NCI-H187 treated with DMSO at 0.1 percent for 48 hours (cell line): ENCODE results near the gene ULK2.
"Not testable (repeated sequence)": the region's sequence is repeated elsewhere in the genome, so short reads cannot be mapped to it uniquely, and the experiment has no call there.

Experiments used
- DNase-seq: peaks from one replicate; lab custom pipeline; 2025; lab: John Stamatoyannopoulos, UW

Gene ULK2

DNA sequence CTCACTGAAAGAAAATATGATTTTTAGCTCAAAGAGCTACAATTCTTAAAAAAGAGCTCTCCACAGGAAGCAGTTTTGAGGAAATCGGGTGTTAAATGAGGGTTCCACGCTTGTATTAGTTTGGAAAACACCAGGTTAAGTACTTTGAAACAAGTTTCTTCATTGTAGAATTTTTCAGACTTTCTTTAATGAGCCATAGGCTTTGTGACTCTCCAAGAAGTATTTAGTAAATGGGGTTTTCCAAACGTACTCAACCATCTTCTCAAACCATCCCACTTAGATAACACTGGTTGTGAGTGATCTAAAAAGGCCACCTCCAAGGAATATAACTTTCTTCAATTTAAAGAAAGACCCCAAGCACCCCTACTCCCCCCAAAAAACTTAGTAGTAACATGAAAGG is 2.7 kb downstream of the ULK2 start:
- DNase-seq: no peak

DNA sequence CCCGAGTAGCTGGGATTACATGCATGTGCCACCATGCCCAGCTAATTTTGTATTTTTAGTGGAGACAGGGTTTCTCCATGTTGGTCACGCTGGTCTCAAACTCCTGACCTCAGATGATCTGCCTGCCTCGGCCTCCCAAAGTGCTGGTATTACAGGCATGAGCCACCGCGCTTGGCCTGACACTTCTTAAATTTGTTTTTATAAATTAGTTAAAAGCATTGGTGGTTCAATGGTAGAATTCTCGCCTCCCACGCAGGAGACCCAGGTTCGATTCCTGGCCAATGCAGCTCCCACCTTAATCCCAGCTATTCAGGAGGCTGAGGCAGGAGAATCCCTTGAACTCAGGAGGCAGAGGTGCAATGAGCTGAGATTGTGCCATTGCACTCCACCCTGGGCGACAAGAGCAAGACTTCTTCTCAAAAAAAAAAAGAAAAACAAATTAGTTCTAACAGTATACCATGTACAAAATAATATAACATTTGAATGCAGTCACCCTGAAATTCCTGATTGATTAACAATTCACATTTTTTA is 7.0 kb downstream of the ULK2 start:
- DNase-seq: not testable (repeated sequence)

GRCh38 chr17:19857640-19858039 is 10.1 kb downstream of the ULK2 start:
- peak; percentile 16 for DNase-seq

DNA sequence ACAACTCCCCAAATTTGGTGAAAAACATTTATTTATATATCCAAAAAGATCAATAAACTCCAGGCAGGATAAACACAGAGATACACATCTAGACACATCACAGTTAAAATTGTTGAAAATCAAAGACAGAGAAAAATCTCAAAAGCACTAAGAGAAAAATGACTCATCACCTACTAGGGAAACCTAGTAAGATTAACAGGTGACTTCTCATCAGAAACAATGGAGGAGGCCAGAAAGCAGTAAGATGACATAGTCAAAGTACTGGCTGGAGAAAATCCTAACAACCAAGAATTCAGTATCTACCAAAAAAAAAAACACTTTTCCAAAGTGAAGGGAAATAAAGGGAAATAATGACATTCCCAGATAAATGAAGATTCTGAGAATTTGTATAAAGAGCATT is 33.8 kb downstream of the ULK2 start:
- DNase-seq: no peak

DNA sequence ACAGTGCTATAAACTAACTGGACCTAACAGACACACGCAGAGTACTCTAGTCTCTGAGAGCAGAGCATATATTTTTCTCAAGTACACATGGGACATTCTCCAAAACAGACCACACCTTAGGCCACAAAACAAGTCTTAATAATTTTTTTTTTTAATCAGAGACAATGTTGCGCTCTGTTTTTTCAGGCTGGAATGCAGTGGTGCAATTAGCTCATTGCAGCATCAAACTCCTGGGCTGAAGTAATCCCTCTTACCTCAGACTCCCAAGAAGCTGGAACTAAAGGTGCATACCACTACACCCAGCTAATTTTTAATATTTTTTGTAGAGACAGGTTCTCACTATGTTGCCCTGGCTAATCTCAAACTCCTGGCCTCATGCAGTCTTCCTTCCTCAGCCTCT is 37.7 kb downstream of the ULK2 start:
- DNase-seq: no peak

DNA sequence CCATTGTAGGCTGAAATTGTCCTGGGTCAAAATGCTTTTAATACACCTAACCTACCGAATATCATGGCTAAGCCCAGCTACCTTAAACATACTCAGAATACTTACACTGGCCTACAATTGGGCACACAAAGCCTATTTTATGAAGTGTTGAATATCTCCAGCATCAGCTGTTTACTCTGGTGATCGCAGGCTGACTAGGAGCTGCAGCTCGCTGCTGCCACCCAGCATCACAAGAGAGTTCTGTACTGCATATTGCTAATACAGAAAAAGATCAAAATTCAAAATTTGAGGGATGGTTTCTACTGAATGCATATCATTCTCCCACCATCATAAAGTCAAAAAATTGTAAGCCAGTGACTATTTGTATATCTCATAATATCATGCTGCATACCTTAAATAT is 55.3 kb downstream of the ULK2 start:
- no peak for DNase-seq

DNA sequence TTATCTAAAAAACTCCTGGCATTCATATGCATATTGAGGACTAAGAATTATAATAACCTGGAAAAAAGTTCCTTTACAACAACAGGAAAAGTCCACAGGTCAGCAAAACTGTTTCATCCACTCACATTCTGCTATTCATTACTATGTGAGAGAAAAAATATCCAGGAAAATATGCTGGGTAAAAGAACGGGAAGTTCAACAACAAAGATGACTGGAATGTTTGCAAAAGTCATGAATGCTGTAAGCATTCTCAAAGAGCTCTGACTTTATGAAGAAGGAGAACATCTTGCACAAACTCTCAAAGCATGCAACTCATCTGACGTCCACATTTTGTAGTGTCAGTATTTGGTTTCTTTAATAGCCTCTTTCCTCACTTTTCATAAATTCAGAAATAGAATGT is 62.7 kb downstream of the ULK2 start:
- DNase-seq: no peak

- no peak for DNase-seq
Measured at GRCh38 chr17:19800571-19800970, 67.2 kb downstream of the ULK2 start.

DNA sequence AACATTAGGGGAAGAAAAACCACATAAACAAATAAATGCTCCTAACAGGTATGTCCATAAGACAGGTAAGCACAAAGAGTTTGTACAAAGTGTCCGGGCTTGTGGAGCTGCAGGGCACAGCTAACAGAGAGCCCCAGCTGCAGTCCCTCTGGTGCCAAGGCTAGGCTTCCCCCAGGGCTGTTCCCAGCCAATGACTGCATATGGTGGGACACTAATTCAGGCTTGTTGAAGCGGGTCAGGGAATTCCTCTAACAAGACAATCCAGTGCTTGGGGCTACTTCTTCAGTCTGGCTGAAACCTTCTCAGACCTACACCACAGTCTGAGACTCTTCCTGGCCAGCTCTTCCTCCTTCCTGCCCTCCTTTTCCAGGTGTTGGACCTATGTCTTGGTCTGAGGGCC is 67.9 kb downstream of the ULK2 start:
- no peak for DNase-seq

GRCh38 chr17:19796457-19796856 is 71.3 kb downstream of the ULK2 start:
- no peak for DNase-seq

- DNase-seq: no peak
Measured at GRCh38 chr17:19791918-19792550, 75.7 kb downstream of the ULK2 start.

GRCh38 chr17:19787733-19788357 is 79.9 kb downstream of the ULK2 start:
- no peak for DNase-seq

- DNase-seq: no peak
Measured at GRCh38 chr17:19785854-19786253, 81.9 kb downstream of the ULK2 start.

GRCh38 chr17:19781488-19782458 is 86.0 kb downstream of the ULK2 start:
- no peak for DNase-seq

DNA sequence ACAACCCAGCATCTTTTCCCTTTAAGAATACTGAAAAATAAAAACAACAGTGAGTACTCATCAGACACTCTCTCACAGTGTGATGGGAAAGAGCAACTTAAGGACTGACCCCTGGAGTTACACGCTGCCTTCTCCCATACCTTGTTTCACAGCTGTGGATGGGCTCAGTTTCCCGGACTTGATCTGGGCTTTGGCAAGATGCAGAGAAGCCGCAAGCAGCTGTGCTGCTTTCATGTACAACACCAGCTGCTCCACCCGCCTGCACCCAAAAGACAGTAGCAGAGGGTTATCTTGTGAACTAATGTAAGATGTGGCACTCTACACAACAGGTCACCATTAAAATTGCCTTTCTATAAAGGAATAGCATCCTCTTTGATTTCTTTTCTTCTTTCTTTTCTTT is 86.9 kb downstream of the ULK2 start:
- no peak for DNase-seq

- DNase-seq: no peak
Measured at GRCh38 chr17:19773534-19773933, 94.2 kb downstream of the ULK2 start.

DNA sequence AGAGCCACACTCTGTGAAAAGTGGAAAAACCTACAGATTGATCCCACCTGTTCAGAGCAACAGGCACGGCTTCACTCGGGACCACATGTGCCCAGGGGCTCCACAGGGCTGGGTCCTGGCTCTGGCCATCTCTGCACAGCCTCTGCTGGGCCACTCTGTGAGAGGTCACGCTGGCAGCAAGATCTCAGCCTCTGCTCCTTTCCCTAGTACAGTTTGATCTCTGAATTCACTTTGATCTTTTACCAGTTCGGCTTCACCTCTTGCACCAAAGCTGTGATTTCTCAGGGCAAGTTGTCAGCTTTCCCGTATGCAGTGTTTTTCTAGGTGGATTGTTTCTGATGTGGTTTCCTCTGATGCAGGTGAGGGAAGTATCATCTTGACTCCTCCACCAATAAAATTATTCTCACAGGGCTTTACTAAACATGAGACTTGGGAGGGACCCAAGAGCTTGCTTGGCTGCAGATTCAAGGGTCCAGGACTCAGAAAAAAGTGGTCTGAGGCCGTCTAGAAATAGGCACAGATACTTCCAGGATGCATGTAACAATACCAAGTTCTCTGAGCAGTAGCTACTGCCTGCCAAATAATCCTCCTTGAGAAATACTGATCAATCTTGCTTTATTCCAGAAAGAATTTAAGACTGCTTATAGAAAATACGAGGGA is 95.6 kb downstream of the ULK2 start:
- no peak for DNase-seq

- no peak for DNase-seq
Measured at GRCh38 chr17:19770985-19771735, 96.6 kb downstream of the ULK2 start.

DNA sequence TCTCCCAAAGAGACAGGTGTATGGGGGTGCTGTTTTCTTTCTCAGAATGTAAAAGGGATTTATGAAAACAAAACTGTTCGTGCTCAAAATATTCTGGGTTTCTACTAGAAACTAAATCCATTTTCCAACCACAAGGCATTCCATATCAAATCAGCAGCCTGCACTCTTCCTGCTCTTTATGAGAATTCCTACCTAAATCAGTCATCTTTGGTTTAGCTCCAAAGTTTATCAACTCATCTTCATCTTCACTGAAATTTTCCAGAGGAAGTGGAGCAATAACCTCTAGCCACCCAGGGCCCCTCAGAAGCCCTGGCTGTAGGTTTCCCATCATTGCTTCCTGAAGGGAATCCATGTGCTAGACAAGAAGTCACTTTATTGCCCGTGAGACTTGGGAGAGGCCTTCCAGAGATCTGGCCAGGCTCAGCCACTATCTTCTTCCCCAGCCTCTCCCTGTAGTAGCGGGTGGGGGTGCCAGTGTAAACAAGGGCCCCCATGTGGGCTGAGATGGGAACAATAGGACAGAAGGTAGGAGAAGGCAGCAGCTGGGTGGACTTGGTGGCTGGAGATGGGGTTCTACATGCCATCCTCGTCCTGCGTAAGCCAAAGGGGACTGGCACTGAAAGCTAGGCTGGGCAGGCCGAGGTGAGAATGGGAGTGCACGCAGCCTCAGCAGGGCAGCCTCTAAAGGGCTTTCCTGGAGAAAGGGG is 97.6 kb downstream of the ULK2 start:
- DNase-seq: no peak

DNA sequence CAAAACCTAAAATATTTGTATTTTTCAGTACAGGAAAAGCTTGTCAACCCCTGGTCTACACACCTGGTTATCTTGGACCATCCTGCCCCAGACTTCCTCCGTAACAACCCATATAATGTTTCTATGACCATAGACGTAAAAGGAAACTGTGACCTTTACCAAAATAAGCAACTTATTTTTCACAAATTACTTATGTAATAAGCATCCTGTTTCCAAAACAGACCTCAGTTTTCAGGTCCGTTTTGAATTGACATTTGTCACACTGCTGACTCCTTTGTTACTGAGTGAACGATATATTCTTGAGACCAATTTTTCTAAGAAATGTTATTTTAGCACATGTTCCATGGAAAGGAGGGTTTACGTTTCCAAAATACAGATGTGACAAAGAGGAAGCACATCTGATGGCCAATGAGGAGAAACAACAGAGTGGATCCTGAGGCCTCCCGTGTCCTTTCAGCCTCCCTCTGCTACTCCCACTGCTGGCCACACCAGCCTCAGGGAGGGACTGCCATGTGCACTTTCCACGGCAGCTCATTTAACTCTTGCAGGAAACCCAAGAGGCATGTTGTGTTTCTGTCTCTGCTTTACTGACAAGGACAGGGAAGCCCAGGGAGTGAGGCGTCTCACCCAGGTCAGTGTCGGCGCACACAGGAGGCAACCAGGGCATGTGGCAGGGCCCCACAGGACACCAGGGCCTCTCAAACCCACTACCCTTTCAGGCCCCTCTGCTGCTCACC is 99.5 kb downstream of the ULK2 start:
- DNase-seq: no peak
